Osteocyte (in vitro differentiated cells): ENCODE measurements around the gene WAC. TPM values are rescaled to one million over a fixed set of nuclear protein-coding genes. Genes with fewer than 3 reads are reported as not detected.

Experiments used
- DNase-seq: peaks from one replicate; pipeline ENCODE4 v3.0.0; 2021; ENCODE audit warnings: mixed read lengths; ENCODE audit not compliant: unreplicated experiment; ENCODE audit errors: extremely low spot score
- H3K27ac Mint-ChIP-seq: one replicate; pipeline ENCODE4 v1.8.0; 2021; ENCODE audit warnings: mild to moderate bottlenecking, mixed read lengths; ENCODE audit not compliant: unreplicated experiment
- H3K27me3 Mint-ChIP-seq: one replicate; pipeline ENCODE4 v1.8.0; 2021; ENCODE audit warnings: mixed read lengths; ENCODE audit not compliant: unreplicated experiment
- H3K36me3 Mint-ChIP-seq: one replicate; pipeline ENCODE4 v1.8.0; 2021; ENCODE audit warnings: mixed read lengths; ENCODE audit not compliant: unreplicated experiment
- H3K4me1 Mint-ChIP-seq: one replicate; pipeline ENCODE4 v1.8.0; 2021; ENCODE audit warnings: mixed read lengths; ENCODE audit not compliant: unreplicated experiment
- H3K4me3 Mint-ChIP-seq: one replicate; pipeline ENCODE4 v1.8.0; 2021; ENCODE audit warnings: mild to moderate bottlenecking, moderate library complexity, mixed read lengths; ENCODE audit not compliant: unreplicated experiment
- H3K9me3 Mint-ChIP-seq: one replicate; pipeline ENCODE4 v1.8.0; 2021; ENCODE audit warnings: mixed read lengths; ENCODE audit not compliant: unreplicated experiment
- total RNA-seq: library from RNA; stranded (reverse); gene quantifications from 2 replicates; pipeline ENCODE4 v1.2.1, GENCODE V29; 2021
- TF ChIP-seq, protein P1 (sequence below): fragments of 200-600 bp; sonication (generic); IDR thresholded peaks from 2 replicates; pipeline ENCODE4 v1.5.0; 2021; ENCODE audit warnings: antibody characterized with exemption, mild to moderate bottlenecking, moderate library complexity

Gene WAC
- total RNA-seq, 1 donor from 2014 or later: 110 TPM

DNA sequence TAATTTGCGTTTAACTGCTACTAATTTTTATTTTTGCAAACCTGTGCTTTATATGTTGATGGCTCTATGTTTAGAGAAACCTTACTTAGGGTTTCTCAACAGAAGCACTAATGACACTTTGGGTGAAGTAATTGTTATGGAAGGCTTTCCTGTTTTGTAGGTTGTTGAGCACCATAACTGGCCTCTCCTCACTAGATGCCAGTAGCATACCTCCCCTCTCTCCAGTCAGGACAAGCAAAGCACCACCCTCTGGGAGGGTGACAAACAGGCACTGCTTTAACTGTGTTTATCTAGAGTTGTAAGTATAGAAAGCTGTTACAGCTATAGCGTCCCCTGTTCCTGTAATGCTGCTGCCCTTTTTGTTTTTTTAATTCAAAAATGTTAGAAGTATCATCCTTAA lies 60.9 kb downstream of the WAC start:
- Mint-ChIP-seq H3K27ac (no peak overlapping the region), H3K4me1 (peaks cover 39% of the 10 kb centered on the region), H3K27me3 (no peaks in the 10 kb centered on the region), H3K4me3 (no peak overlapping the region), H3K36me3 (peaks cover 55% of the 10 kb centered on the region), H3K9me3 (no peaks in the 10 kb centered on the region)
- TF ChIP-seq, protein P1, sequence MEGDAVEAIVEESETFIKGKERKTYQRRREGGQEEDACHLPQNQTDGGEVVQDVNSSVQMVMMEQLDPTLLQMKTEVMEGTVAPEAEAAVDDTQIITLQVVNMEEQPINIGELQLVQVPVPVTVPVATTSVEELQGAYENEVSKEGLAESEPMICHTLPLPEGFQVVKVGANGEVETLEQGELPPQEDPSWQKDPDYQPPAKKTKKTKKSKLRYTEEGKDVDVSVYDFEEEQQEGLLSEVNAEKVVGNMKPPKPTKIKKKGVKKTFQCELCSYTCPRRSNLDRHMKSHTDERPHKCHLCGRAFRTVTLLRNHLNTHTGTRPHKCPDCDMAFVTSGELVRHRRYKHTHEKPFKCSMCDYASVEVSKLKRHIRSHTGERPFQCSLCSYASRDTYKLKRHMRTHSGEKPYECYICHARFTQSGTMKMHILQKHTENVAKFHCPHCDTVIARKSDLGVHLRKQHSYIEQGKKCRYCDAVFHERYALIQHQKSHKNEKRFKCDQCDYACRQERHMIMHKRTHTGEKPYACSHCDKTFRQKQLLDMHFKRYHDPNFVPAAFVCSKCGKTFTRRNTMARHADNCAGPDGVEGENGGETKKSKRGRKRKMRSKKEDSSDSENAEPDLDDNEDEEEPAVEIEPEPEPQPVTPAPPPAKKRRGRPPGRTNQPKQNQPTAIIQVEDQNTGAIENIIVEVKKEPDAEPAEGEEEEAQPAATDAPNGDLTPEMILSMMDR: no peak
- DNase-seq: no peak

- H3K4me3 Mint-ChIP-seq: no peak overlapping the region
- no peaks in the 10 kb centered on the region for H3K9me3 Mint-ChIP-seq
- no peak for DNase-seq
- no peaks in the 10 kb centered on the region for H3K27me3 Mint-ChIP-seq
- peaks cover 57% of the 10 kb centered on the region for H3K36me3 Mint-ChIP-seq
- TF ChIP-seq, protein P1: no peak
- H3K27ac Mint-ChIP-seq: peak overlapping the region; percentile 41
- H3K4me1 Mint-ChIP-seq: peaks cover 39% of the 10 kb centered on the region
Observed at GRCh38 chr10:28594406-28594805, 61.5 kb downstream of the WAC start.

DNA sequence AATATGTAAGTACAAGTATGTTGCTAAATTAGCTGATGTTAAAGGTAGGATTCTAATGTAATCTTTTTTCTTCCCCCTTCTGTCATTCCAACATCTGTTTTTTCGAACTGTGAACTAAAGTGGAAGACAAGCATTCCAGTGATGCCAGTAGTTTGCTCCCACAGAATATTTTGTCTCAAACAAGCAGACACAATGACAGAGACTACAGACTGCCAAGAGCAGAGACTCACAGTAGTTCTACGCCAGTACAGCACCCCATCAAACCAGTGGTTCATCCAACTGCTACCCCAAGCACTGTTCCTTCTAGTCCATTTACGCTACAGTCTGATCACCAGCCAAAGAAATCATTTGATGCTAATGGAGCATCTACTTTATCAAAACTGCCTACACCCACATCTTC lies 62.7 kb downstream of the WAC start:
- no peaks in the 10 kb centered on the region for H3K9me3 Mint-ChIP-seq
- peaks cover 40% of the 10 kb centered on the region for H3K4me1 Mint-ChIP-seq
- H3K36me3 Mint-ChIP-seq: peaks cover 52% of the 10 kb centered on the region
- peak overlapping the region; percentile 1 for H3K4me3 Mint-ChIP-seq
- TF ChIP-seq, protein P1: no peak
- no peak for DNase-seq
- peak overlapping the region; percentile 45 for H3K27ac Mint-ChIP-seq
- H3K27me3 Mint-ChIP-seq: no peaks in the 10 kb centered on the region

DNA sequence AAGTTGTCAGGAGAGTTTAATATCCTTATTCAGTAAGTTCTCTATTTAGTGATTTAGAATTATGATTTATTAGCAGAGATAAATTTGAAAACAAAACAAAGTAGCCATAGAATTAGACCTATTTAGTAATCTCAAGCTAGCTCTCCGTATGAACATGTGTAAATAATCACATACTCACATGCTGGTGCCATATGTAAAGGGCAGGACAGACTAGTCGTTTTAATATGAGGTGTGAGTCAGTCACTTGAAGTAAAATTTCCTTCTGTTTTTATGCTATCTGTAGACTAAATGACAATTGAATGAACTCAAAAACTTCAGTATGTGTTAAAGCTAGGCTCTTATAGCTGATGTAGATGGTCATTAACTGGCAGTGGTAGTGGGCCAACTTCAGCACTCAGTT lies 67.1 kb downstream of the WAC start:
- Mint-ChIP-seq H3K36me3 (peaks cover 27% of the 10 kb centered on the region), H3K4me3 (no peak overlapping the region), H3K27ac (no peak overlapping the region), H3K9me3 (no peaks in the 10 kb centered on the region), H3K27me3 (no peaks in the 10 kb centered on the region), H3K4me1 (peaks cover 28% of the 10 kb centered on the region)
- no peak for DNase-seq
- TF ChIP-seq, protein P1: no peak

DNA sequence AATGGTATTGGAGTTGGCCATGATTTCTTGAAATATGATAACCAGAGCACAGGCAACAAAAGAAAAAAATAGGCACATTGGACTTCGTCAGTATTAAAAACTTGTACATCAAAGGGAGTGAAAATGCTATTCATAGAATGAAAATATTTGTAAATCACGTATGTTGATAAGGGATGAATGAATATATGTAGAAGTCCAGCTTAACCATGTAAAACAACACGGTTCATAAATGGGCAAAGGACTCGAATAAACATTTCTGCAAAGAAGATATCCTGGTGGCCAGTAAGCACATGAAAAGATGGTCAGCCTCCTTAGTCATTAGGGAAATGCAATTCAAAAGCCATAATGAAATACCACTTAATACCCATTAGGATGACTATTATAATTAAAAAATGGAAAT lies 68.1 kb downstream of the WAC start:
- peaks cover 24% of the 10 kb centered on the region for H3K36me3 Mint-ChIP-seq
- H3K9me3 Mint-ChIP-seq: no peaks in the 10 kb centered on the region
- no peak overlapping the region for H3K4me3 Mint-ChIP-seq
- no peak for DNase-seq
- H3K27me3 Mint-ChIP-seq: no peaks in the 10 kb centered on the region
- TF ChIP-seq, protein P1: no peak
- no peak overlapping the region for H3K27ac Mint-ChIP-seq
- peaks cover 21% of the 10 kb centered on the region for H3K4me1 Mint-ChIP-seq
